ENCODE results near the gene SLC25A21.

DNA sequence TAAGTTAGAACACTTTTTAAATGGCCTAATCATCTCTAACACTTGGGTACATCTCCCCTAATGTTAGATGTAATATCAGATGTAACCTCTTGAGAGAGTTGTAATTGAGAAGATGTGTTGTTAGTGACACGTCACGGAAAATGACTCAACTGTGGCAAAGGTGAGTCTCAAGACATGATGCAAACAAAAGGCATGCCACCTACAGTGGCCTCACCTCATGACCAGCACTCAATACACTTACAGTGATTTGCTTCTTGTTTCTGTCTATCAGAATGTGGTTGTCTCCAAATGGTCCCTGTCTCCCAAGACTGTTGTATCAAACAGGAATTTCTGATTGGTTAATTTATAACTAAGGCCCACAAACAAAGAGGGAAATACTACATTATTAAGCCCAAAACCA is 91.2 kb downstream of the SLC25A21 start:
- TF ChIP-seq POLR2A (IDR thresholded peaks at IDR 0.05) (no peak), CTCF (IDR thresholded peaks at IDR 0.05) (no peak)

Measured in lower leg skin (tissue), 3 donors.